ENCODE data around the gene CCL7.

CCL7 gene

DNA sequence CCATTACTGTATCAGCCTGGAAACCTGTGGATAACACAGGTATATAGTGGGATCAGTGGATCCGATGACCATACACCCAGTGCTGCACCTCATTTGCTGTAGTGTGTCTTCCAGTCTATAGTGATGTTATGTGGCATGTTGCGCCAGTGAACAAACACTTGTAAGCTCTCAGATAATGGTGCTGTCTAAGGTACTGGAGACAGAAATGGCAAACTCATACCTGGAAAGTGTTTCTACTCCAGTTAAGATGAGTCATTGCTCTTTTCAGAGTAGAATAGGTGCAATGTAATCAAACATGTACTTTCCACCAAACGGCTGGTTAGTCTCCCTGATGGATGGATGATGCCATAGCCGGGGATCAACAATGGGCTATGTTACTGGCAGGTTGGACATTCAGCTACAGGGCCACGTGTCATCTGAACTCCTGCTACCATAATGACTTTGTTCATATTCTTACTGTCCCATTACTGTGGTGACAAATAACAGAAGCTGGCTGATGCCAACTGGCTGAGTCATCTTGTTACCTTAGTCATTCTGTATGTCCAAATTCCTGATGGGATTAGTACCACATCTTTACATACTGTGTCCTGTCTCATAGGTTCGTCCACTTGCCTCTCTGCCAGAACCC lies 21.8 kb downstream of the CCL7 start:
- no peak for DNase-seq

DNA sequence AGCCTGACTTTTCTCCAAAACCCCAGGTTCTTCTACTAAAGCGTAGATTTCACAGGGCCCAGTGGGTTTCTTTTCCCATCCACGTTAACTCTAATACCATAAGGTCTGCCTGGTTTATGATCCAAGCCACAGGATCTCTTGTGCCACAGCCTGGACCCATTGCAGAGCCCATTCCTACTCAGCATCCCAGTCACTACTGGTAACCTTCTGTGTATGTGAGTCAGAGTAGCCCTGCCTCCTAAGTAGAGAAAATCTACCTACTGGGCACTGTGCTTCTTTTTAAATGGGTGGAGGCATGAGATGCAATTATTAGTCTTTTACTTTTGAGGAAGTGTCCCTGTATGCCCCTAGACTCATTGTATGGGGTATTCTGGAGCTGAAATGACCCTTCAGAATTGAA lies 29.0 kb downstream of the CCL7 start:
- DNase-seq: no peak

DNA sequence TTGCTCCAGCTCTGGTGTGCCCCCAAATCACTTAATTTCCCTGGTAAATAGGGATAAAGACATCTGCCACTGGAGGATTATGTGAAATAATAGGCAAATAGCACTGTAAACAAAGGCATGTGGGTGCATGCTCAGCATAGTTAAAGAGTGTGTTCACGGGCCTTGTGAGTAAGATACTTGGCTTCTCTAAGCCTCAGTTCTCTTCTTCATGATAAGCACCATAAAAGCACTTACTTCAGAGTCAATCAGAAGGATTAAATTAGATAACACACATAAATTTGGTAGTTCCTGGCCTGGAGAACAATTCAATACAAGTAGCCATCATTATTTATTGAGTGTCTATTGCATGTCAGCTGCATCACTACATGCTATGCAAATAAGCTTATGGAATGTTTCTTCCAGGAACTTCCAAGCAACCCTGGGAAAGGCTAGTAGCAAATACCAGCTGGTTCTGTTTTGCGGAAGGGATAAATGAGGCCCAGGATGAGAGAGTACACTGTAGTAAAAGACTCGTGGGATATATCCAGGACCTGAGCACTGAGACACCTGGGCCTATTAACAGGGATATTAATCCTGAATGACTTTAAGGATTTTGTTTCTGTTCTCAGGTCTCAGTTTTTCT lies 30.0 kb downstream of the CCL7 start:
- no peak for DNase-seq

DNA sequence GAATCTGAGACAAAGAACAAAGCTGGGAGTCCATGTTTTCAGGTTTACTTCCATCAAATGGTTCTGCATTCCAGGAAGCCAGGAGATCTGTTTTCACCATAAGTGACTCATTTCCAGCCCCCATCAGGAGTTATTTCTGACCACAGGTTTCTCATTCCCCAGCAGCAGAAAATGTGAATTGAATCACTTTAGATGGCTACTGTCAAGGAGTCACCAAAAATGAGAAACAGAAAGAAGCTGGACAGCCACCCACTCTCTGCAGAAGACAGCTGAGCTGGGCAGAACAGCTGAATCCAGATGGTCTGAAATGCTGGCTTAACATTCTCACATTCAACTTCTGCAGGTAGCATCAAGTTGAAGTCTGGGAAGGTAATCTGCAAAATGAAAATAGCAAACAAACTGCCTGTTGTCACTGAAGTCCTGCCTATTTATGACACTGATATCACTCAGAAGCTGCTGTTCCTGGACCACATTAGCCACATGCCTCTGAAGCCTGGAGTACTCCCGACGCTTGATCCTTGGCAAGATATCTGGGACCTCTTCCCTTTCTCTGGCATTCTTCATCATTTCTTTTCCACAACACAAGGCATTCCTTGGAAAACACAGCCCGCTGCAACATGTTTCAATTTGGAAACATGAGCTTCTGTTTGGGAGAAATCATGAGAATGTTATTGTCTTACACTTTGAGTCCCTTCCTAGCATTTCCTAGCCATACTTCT lies 30.8 kb downstream of the CCL7 start:
- no peak for DNase-seq

DNA sequence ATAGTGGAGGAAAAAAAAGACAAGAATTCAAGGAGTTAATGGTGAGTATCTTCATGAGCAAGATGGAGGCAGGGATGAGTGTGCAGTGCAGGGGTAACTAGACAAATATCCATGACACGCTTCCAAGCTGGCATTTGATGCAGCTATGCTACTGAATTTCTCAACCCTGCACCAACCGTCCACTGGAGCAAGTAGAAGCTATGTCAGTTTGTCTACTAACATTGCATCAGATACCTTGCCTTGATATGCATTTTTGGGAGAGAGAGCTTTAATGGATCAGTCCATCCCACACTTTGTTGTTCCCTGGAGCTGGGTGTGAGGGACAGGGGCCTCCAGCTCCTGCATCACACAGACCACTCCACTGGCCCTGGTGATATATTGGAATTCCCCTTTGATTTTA lies 32.0 kb downstream of the CCL7 start:
- no peak for DNase-seq

DNA sequence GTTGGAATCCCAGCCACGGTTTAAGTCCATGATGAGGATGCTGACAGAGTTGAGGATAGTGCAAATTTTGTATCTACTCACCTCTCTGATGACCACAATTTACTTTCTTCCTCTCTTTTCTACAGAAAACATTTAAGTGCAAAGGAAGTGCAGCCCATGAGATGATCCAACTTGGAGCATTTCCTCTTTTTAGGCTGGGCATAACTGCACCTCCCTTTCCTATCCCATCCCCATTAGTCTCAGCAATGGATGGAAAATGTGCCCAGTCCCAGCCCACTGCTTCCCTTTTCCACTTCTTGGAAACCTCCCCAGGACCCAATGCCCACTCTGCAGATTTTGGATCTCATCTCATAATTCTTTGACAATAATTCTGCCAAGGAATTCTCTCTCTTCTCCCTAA lies 32.6 kb downstream of the CCL7 start:
- DNase-seq: no peak

DNA sequence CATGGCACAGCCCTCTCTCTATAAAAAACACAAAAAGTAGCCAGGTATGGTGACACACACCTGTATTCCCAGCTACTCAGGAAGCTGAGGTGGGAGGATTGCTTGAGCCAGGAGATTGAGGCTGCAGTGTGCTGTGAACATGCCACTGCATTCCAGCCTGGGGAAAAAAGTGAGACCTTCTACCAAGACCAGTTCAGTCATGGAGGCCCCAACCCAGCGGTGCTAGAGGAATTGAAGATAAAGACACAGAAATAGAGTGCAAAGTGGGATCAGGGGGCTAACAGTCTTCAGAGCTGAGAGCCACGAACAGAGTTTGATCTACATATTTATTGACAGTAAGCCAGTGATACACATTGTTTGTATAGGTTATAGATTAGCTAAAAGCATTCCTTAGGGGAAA lies 33.6 kb downstream of the CCL7 start:
- DNase-seq: no peak

DNA sequence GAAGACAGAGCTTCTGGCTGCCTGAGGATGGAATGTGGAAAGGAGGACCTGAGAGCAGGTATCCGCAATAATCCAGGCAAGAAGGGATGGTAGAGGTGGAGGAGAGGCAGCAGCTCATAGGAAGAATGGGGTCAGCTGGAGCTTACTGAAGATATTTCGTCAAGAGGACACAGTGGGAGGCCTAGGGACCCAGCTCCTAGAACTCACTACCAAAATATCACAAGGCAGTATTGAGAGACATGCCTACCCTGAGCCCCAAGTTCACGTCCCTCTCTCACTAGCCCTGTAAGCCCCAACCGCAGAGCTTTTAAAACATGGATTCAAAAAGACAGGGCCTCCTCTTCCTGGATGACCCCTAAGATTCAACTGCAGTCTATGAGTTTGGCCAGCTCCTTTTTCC lies 35.0 kb downstream of the CCL7 start:
- DNase-seq: no peak

DNA sequence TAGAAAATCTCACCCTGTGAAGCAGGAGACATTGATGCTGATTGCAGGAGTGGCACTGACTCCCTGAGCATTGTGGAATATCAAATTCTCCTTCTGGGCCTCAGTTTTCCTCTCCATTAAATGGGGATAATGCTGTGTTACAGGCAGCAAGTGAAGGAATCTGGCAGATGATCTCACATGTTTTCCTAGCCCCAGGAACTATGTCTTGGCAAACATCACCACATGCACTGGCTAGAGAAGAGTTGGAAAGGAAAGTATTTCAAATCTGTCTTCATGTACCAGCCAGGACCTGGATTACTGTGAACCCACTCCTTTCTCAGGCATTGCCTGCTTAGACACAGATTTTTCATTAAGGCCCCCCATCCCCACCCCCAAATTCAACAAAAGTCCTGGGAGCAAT lies 35.6 kb downstream of the CCL7 start:
- no peak for DNase-seq

DNA sequence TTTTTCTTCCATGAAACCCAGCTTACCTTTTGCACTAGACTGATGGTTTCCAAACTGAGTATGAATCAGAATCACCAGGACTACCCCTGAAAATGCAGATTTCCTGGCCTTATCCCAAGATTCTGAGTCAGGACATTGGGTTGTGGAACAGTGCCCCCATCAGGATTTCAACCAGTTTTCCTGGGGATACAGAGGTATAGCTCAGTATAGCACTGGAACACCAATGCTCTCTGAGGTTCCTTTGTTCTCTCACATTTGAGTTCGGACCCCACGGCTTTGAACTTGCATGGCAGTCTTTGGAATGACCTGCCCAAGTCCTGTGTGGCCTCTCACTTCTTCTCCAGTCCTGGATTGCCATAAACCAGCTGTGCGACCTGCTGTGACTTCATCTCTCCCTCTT lies 36.4 kb downstream of the CCL7 start:
- no peak for DNase-seq

DNA sequence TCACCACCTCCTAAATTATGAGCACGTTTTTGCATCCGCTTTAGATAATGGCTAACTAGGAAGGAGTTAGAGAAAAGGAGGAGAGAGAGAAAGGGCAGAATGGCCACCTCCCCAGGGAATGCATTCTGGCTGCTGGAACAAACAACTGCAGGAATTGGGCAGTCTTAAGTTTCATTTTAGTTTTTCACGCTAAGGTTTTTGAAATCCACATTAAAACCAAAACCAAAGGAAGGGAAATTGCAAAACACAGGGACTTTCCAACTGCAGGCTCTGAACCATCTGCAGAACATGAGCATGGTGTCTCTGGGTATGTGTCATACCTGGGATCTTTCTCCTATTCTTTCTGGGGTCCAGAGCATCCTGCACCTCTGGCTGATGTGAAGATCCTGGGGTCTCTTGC lies 37.1 kb downstream of the CCL7 start:
- DNase-seq: no peak

DNA sequence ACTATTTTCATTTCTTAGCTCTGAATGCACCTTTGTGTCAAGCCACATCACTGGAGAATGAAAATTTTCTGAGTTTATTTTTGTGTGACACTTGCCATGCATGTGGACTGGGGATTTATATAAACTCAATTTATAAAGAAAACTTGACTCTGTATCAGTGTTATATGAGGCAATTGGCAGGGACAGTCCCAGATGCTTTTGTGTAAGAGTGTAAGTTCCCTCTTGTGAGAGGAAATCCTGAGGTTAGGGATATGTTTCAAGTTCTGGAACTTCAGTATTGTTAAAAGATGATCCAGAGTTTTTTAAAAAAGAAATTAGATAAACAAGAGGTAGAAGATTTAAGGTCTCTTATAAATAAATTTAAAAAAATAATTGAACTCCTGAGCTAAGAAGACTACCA lies 38.4 kb downstream of the CCL7 start:
- DNase-seq: no peak

DNA sequence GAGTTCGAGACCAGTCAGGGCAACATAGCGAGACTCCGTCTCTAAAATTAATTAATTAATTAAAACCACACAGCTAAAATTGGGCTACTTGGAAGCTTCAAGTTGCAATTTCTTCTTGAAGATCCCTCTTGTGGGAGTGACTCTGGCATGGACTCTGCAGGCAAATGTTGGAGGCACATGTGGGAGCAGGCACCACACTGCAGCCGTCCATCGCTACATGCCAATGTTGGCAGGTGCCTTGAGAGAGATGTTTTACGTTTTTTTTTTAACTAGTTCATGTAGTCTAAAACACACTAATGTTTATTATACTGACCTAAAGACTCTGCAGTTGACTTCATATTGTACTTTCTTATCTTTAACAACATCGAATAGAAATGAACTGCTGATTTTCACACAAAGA lies 41.3 kb downstream of the CCL7 start:
- no peak for DNase-seq

DNA sequence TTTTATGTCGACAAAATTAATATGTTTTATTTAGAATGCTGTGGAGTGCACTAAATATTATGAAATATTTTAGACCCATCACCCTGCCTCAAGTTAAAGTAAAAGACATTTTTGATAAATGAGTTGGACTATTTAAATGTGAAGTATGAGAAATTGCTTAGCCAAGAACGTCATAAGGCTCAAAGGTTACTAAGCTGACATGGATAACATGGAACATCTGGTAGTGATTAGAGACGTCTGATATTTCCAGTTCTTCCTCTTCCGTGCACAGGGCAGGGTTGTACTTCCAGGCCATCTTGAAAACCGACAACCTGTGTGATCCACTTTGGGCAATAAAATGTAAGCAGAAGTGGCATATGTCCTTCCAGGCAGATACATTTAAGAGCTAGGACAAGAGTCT lies 42.1 kb downstream of the CCL7 start:
- no peak for DNase-seq

DNA sequence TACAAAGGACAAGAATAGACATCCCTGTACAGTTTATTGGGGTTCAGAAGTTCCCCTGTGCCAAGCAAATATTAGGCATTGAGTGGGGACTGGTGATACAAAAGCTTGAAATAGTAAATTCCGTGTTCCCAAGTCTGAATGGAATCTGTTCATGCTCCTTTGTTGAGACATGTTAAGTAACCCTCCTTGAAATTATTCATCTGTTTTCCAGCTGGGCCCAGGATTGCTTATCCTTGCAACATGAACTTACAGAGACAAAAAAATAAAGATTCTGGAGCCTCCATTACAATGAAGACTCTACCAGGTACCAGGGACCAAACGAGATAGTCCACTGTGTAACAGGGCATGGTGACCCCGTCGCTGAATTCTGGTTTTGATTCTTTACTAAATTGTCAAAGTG lies 43.1 kb downstream of the CCL7 start:
- no peak for DNase-seq

DNA sequence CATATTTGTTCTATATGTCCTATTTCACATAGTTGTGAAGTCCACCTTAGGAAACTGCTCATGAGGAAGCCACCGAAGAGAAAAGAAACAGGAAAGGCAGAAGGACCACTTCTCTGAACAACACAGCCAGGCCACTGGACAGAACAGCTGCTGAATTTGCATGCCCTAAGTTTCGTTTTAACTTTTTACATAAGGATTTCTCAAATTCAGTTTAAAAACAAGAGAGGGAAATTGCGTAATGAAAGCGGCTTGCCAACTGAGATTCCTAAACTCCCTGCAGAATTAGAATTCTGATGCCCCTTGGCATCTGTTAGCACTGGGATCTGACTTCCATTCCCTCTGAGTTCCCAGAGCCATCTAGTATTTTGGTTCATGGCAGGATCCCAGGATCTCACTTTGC lies 44.3 kb downstream of the CCL7 start:
- DNase-seq: no peak

DNA sequence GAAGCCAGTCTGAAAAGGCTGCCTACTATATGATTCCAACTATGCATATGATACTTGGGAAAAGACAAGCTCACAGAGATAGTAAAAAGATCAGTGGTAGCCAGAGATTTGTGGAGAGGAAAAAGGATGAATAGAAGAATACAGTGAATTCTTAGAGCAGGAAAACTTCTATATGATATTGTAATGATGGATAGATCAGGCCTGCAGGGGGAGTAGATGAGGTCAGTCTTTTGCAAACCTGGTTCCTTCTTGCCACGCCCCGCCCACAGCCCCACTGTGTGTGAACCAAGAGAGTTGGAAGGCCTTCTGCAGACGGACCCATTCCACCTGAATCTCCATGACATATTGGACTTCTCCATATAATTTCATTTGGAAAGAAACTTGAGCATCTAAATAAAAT lies 48.5 kb downstream of the CCL7 start:
- no peak for DNase-seq

DNA sequence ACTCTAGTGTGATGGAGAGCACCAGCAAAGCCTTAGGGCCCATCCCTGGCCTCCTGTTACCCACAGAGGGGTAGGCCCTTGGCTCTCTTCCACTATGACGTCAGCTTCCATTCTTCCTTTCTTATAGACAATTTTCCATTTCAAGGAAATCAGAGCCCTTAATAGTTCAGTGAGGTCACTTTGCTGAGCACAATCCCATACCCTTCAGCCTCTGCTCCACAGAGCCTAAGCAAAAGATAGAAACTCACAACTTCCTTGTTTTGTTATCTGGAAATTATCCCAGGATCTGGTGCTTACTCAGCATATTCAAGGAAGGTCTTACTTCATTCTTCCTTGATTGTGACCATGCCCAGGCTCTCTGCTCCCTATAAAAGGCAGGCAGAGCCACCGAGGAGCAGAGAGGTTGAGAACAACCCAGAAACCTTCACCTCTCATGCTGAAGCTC lies 49.0 kb downstream of the CCL7 start, which contains the start of gene CCL8:
Gene CCL8, plus strand, starts transcription at position 397 of the 445 bp plus-strand sequence. CDS start 67 bp downstream, outside the sequence.
- DNase-seq: no peak
